ENCODE measurements around the gene TENT4A. TPM values are rescaled to one million over a fixed set of nuclear protein-coding genes. Genes with fewer than 3 reads are reported as not detected.

TENT4A gene
- total RNA-seq, 1 donor from 2014 or later, result 21.6 TPM

GRCh38 chr5:6758236-6758635 is 45.0 kb downstream of the TENT4A start:
- no peak for TF ChIP-seq CTCF (IDR thresholded peaks at IDR 0.05)
- no peaks in the 10 kb centered on the region for H3K4me1 Mint-ChIP-seq (ENCODE audit: unreplicated experiment)
- H3K9me3 Mint-ChIP-seq (ENCODE audit: unreplicated experiment), result no peaks in the 10 kb centered on the region
- no peak for DNase-seq (ENCODE audit: extremely low spot score, unreplicated experiment)
- H3K27ac Mint-ChIP-seq (ENCODE audit: unreplicated experiment), result no peak overlapping the region
- H3K4me3 Mint-ChIP-seq (ENCODE audit: unreplicated experiment), result no peak overlapping the region
- H3K36me3 Mint-ChIP-seq (ENCODE audit: unreplicated experiment), result peaks cover 36% of the 10 kb centered on the region
- H3K27me3 Mint-ChIP-seq (ENCODE audit: unreplicated experiment), result no peaks in the 10 kb centered on the region

DNA sequence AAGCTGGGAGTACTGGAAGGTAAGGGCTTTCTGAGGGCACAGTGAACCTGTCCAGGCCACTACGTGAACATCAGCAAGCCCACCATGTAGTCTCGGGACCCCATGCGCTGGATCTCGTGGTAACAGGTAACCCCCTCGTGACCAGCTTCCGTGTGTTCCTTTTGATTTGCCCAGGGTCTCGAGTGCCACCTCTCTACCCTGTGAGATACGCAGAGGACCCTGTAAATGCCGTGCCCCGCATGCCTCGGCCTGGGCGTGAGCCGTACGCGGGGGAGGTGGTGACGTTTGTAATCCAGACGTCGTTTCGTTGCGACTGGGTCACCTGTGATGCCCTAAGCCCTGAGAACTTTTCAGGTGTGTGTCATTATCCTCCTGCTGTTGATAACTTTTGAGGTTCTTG is 45.5 kb downstream of the TENT4A start:
- Mint-ChIP-seq H3K27me3 (ENCODE audit: unreplicated experiment) (no peaks in the 10 kb centered on the region), H3K4me1 (ENCODE audit: unreplicated experiment) (no peaks in the 10 kb centered on the region), H3K9me3 (ENCODE audit: unreplicated experiment) (no peaks in the 10 kb centered on the region), H3K36me3 (ENCODE audit: unreplicated experiment) (peaks cover 32% of the 10 kb centered on the region), H3K4me3 (ENCODE audit: unreplicated experiment) (no peak overlapping the region), H3K27ac (ENCODE audit: unreplicated experiment) (no peak overlapping the region)
- TF ChIP-seq CTCF (IDR thresholded peaks at IDR 0.05), result no peak
- DNase-seq (ENCODE audit: extremely low spot score, unreplicated experiment), result no peak

DNA sequence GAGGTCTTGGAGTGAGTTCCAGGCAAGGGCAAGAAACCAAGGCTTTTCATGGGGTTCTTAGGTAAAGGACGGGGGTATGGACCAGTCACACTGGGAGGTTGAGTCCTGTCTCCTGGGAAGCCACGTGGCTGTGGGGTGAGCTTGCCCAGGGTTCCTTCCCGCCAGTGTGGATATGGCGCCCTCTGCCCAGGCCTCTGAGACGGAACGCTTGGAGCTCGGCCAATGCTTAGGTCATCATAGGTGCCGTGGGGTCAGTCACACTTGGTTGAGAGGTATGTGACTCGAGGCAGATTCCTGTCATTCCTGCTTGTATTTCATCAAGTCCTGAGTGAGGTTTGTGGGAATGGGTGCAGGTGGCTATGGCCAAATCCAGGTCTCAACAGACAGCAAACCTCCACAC is 46.2 kb downstream of the TENT4A start:
- no peak for DNase-seq (ENCODE audit: extremely low spot score, unreplicated experiment)
- Mint-ChIP-seq H3K27ac (ENCODE audit: unreplicated experiment) (no peak overlapping the region), H3K27me3 (ENCODE audit: unreplicated experiment) (no peaks in the 10 kb centered on the region), H3K9me3 (ENCODE audit: unreplicated experiment) (no peaks in the 10 kb centered on the region), H3K36me3 (ENCODE audit: unreplicated experiment) (peaks cover 28% of the 10 kb centered on the region), H3K4me1 (ENCODE audit: unreplicated experiment) (no peaks in the 10 kb centered on the region), H3K4me3 (ENCODE audit: unreplicated experiment) (no peak overlapping the region)
- TF ChIP-seq CTCF (IDR thresholded peaks at IDR 0.05), result no peak

- DNase-seq (ENCODE audit: extremely low spot score, unreplicated experiment), result no peak
- no peak overlapping the region for H3K4me3 Mint-ChIP-seq (ENCODE audit: unreplicated experiment)
- H3K9me3 Mint-ChIP-seq (ENCODE audit: unreplicated experiment), result no peaks in the 10 kb centered on the region
- no peak for TF ChIP-seq CTCF (IDR thresholded peaks at IDR 0.05)
- H3K36me3 Mint-ChIP-seq (ENCODE audit: unreplicated experiment), result peaks cover 27% of the 10 kb centered on the region
- no peak overlapping the region for H3K27ac Mint-ChIP-seq (ENCODE audit: unreplicated experiment)
- no peaks in the 10 kb centered on the region for H3K27me3 Mint-ChIP-seq (ENCODE audit: unreplicated experiment)
- H3K4me1 Mint-ChIP-seq (ENCODE audit: unreplicated experiment), result peaks cover 4% of the 10 kb centered on the region
Observed at GRCh38 chr5:6759983-6760382, 46.8 kb downstream of the TENT4A start.

DNA sequence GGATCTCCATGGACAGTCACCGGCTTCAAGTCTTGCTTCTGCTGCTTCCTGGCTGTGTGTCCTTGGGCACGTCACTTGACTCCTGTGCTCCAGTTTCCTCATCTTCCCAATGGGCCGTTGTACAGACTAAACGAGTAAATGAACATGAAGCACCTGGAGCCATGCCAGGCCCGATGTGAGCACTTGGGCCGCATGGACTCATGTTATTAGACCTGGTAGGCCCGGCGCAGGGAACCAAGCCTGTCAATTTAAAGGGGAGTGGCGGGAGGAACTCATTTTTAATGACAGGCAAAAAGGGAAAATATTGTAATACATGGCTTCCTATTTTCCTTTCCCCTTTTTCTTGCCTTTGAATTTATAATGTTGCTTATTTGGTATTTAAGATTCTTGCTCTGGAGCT is 47.5 kb downstream of the TENT4A start:
- Mint-ChIP-seq H3K27me3 (ENCODE audit: unreplicated experiment) (no peaks in the 10 kb centered on the region), H3K9me3 (ENCODE audit: unreplicated experiment) (no peaks in the 10 kb centered on the region), H3K27ac (ENCODE audit: unreplicated experiment) (no peak overlapping the region), H3K4me1 (ENCODE audit: unreplicated experiment) (peaks cover 8% of the 10 kb centered on the region), H3K4me3 (ENCODE audit: unreplicated experiment) (no peak overlapping the region), H3K36me3 (ENCODE audit: unreplicated experiment) (peaks cover 20% of the 10 kb centered on the region)
- DNase-seq (ENCODE audit: extremely low spot score, unreplicated experiment), result no peak
- TF ChIP-seq CTCF (IDR thresholded peaks at IDR 0.05), result no peak

Data from osteocyte (in vitro differentiated cells).